ENCODE results near the gene ATM. TPM values are rescaled to one million over a fixed set of nuclear protein-coding genes. Genes with fewer than 3 reads are reported as not detected.

ATM gene
- total RNA-seq, 1 experiment from 2014 or later = 39.5 TPM

GRCh38 chr11:108221911-108222573 is 825 bp upstream of the ATM start:
- intact Hi-C loops (cut with micrococcal nuclease; ENCODE audit: unreplicated experiment) = loop anchor here (5.0 kb wide), 1 partner anchor 425 kb away; no protein-coding TSS in a partner anchor
- H3K4me3 Mint-ChIP-seq (ENCODE audit: low read depth, unreplicated experiment) = no peak overlapping the region
- BruUV-seq (replicated peaks) = TSS peak; percentile 67
- H3K4me1 Mint-ChIP-seq (ENCODE audit: low read depth, unreplicated experiment) = peaks cover 30% of the 10 kb centered on the region
- DNase-seq = no peak
- H3K9me3 Mint-ChIP-seq (ENCODE audit: low read depth, unreplicated experiment) = no peaks in the 10 kb centered on the region
- no peaks in the 10 kb centered on the region for H3K27me3 Mint-ChIP-seq (ENCODE audit: unreplicated experiment)
- peaks cover 9% of the 10 kb centered on the region for H3K36me3 Mint-ChIP-seq (ENCODE audit: insufficient read depth, unreplicated experiment)
- no peak overlapping the region for H3K27ac Mint-ChIP-seq (ENCODE audit: unreplicated experiment)
- no peak for TF ChIP-seq CTCF (IDR thresholded peaks at IDR 0.05; ENCODE audit: unreplicated experiment)
- CTCF ChIA-PET = interaction anchor here (0.6 to 1.1 kb wide), 2 partner anchors 103 to 195 kb away, joined by 3 read pairs; no protein-coding TSS in a partner anchor

- H3K4me3 Mint-ChIP-seq (ENCODE audit: low read depth, unreplicated experiment) = no peak overlapping the region
- no peak overlapping the region for H3K27ac Mint-ChIP-seq (ENCODE audit: unreplicated experiment)
- H3K36me3 Mint-ChIP-seq (ENCODE audit: insufficient read depth, unreplicated experiment) = peaks cover 9% of the 10 kb centered on the region
- intact Hi-C loops (cut with micrococcal nuclease; ENCODE audit: unreplicated experiment) = loop anchor here (5.0 kb wide), 1 partner anchor 424 kb away; no protein-coding TSS in a partner anchor
- CTCF ChIA-PET = interaction anchor here (0.5 to 1.0 kb wide), 2 partner anchors 211 to 215 kb away, joined by 3 to 4 read pairs; partner anchors contain the start of gene CUL5
- no peak for TF ChIP-seq CTCF (IDR thresholded peaks at IDR 0.05; ENCODE audit: unreplicated experiment)
- H3K4me1 Mint-ChIP-seq (ENCODE audit: low read depth, unreplicated experiment) = peaks cover 26% of the 10 kb centered on the region
- no peak for DNase-seq
- no peaks in the 10 kb centered on the region for H3K9me3 Mint-ChIP-seq (ENCODE audit: low read depth, unreplicated experiment)
- H3K27me3 Mint-ChIP-seq (ENCODE audit: unreplicated experiment) = no peaks in the 10 kb centered on the region
- BruUV-seq (replicated peaks) = TSS peak; percentile 49
Measured at GRCh38 chr11:108223348-108224149, 682 bp downstream of the ATM start.

- Mint-ChIP-seq H3K27ac (ENCODE audit: unreplicated experiment) (no peak overlapping the region), H3K9me3 (ENCODE audit: low read depth, unreplicated experiment) (no peaks in the 10 kb centered on the region), H3K4me1 (ENCODE audit: low read depth, unreplicated experiment) (peaks cover 18% of the 10 kb centered on the region), H3K27me3 (ENCODE audit: unreplicated experiment) (no peaks in the 10 kb centered on the region), H3K36me3 (ENCODE audit: insufficient read depth, unreplicated experiment) (peaks cover 9% of the 10 kb centered on the region), H3K4me3 (ENCODE audit: low read depth, unreplicated experiment) (no peak overlapping the region)
- intact Hi-C loops (cut with micrococcal nuclease; ENCODE audit: unreplicated experiment) = loop anchor here (5.0 kb wide), 1 partner anchor 423 kb away; no protein-coding TSS in a partner anchor
- DNase-seq = no peak
- TF ChIP-seq CTCF (IDR thresholded peaks at IDR 0.05; ENCODE audit: unreplicated experiment) = no peak
- CTCF ChIA-PET = interaction anchor here (0.5 kb wide), 1 partner anchor 212 kb away, joined by 4 read pairs; no protein-coding TSS in a partner anchor
- no TSS peak for BruUV-seq (replicated peaks)
Measured at GRCh38 chr11:108224366-108224765, 1.5 kb downstream of the ATM start.

- Mint-ChIP-seq H3K36me3 (ENCODE audit: insufficient read depth, unreplicated experiment) (peaks cover 8% of the 10 kb centered on the region), H3K4me1 (ENCODE audit: low read depth, unreplicated experiment) (peaks cover 10% of the 10 kb centered on the region), H3K9me3 (ENCODE audit: low read depth, unreplicated experiment) (no peaks in the 10 kb centered on the region), H3K27me3 (ENCODE audit: unreplicated experiment) (no peaks in the 10 kb centered on the region), H3K27ac (ENCODE audit: unreplicated experiment) (peak overlapping the region; percentile 31), H3K4me3 (ENCODE audit: low read depth, unreplicated experiment) (no peak overlapping the region)
- intact Hi-C loops (cut with micrococcal nuclease; ENCODE audit: unreplicated experiment) = loop anchor here (5.0 kb wide), 1 partner anchor 422 kb away; no protein-coding TSS in a partner anchor
- TF ChIP-seq CTCF (IDR thresholded peaks at IDR 0.05; ENCODE audit: unreplicated experiment) = no peak
- CTCF ChIA-PET = no interaction called here
- DNase-seq = no peak
- BruUV-seq (replicated peaks) = no TSS peak
Measured at GRCh38 chr11:108224911-108225786, 2.3 kb downstream of the ATM start.
